Posterior cingulate gyrus (tissue), 11 donors: ENCODE data around the gene LZTR1.
A peak's percentile ranks its signal among the peaks of the same experiment; 100 is the strongest.

Experiments
- DNase-seq, 10 donors: peaks; one replicate each; pipeline versions ENCODE4 v3.0.0 to v3.0.0-alpha.2; 2020 to 2021; ENCODE audit warnings: mixed read lengths in 3 of 10
- intact Hi-C: fragments of 100-400 bp; cut with DNase I; formaldehyde crosslinking; loops from one replicate; pipeline ENCODE4 v1.15.1; 2023

LZTR1 gene

DNA sequence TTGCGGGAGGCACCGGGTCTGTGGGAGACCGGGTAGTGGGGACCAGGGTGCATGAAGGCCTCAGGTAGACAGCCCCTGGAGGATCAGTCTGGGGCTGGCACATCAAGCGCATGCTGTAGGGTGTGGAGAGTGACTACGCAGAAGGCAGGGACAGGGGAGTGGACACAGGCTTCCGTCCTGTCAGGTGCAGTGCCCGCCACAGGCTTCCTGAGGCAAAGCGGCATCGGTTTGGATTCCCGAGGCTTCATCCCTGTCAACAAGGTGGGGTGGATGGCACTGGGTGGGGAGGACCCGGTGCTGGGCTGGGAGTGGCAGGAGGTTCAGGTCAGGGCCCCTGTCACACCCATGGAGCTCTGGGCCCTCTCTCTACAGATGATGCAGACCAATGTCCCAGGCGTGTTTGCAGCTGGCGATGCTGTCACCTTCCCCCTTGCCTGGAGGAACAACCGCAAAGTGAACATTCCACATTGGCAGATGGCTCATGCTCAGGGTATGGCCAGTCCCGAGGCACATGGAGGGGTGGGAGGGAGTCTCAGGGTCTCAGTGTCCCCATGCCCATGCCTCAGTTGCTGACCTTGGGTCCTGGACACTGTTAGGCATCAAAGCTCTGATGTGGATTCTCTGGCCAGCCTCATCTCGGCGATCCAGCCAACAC lies 4.5 kb upstream of the LZTR1 start:
- no peak for DNase-seq

DNA sequence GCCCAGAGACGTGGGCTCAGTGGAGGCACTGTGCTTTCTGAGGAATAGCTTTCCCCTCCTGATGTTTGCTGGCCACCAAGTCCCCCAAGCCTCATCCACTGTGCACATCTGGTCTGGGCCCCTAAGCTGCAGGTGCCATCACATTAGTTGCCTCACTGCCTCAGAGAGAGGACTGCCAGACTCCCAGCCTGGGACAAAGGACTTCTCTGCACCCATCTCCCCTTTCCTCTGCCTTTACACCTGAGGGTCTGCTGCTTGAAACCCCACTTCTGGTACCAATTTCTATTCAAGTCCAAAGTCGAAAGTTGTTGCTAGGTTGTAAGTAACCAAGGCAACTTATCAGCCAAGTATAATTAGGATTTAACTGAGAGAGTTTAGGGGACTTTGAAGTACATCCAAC lies 3.7 kb upstream of the LZTR1 start:
- no peak for DNase-seq
- intact Hi-C loops: no loop called here

More for the DNA sequence above, 4.5 kb upstream of the LZTR1 start:
- intact Hi-C loops: no loop called here

DNA sequence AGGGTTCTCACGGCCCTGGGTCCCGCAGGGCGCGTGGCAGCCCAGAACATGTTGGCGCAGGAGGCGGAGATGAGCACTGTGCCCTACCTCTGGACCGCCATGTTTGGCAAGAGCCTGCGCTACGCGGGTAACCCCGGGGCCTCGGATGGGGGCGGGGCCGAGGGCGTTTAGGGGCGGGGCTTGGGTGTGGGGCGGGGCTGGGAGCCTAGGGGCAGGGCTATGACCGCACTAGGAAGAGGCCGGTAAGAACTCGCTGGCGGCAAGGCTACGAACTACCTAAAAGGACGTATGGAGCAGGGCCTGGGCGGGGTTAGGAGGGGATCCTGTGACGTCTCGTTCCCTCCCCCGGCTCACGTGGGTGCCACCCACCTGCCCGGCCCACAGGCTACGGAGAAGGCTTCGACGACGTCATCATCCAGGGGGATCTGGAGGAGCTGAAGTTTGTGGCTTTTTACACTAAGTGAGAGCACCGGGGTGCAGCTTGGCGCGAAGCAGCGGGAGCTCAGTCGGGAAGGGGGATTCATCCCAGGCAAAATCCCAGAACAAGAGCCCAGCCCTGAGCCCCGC lies 2.8 kb upstream of the LZTR1 start:
- intact Hi-C loops: no loop called here
- peak in 4 of 10 donors; percentile 34 to 88 (median 70) for DNase-seq

DNA sequence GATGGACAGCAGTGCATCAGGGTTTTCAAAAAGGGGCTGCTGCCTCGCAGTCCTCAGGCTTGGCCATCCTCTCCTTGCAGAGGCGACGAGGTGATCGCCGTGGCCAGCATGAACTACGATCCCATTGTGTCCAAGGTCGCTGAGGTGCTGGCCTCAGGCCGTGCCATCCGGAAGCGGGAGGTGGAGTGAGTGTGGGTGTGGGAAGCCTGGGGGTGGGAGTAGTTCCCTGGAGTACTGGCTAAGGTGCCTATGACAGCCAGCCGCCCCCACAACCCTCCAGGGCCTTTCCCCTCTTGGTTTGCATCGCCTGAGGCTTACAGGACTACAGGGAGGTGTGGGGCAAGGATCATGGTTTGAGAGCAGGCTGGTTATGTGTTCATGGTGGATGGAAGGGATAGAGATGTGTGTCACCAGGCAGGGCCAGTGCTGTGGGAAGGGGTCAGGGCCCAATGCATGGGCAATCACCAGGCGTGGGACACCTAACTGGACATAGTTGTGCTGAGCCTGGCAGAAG lies 2.1 kb upstream of the LZTR1 start:
- intact Hi-C loops: loop anchor here (5.0 to 10.0 kb wide), 2 partner anchors 95 to 123 kb away; partner anchors contain the start of genes PI4KA and SNAP29
- DNase-seq: peak in 1 of 10 donors; percentile 80

DNA sequence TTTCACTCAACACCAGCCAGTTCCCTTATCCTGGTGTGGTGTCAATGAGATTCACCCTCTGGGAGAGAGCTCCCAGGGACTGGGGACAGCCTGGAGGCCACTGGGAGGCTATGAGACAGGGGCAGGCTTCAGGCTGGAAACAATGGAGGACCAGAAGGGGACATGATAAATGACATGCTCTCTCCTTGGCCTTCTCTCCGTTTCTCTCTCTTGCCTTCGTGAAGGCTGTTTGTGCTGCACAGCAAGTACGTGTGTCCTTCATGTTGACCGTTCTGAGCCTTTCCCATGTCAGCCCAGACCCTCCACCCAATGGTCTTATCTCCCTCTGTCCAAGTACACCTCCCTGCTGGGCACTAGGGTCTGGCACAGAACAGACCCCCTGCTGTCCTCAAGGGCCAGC lies 1.6 kb upstream of the LZTR1 start:
- intact Hi-C loops: loop anchor here (5.0 to 10.0 kb wide), 2 partner anchors 96 to 123 kb away; partner anchors contain the start of genes PI4KA and SNAP29
- no peak for DNase-seq

DNA sequence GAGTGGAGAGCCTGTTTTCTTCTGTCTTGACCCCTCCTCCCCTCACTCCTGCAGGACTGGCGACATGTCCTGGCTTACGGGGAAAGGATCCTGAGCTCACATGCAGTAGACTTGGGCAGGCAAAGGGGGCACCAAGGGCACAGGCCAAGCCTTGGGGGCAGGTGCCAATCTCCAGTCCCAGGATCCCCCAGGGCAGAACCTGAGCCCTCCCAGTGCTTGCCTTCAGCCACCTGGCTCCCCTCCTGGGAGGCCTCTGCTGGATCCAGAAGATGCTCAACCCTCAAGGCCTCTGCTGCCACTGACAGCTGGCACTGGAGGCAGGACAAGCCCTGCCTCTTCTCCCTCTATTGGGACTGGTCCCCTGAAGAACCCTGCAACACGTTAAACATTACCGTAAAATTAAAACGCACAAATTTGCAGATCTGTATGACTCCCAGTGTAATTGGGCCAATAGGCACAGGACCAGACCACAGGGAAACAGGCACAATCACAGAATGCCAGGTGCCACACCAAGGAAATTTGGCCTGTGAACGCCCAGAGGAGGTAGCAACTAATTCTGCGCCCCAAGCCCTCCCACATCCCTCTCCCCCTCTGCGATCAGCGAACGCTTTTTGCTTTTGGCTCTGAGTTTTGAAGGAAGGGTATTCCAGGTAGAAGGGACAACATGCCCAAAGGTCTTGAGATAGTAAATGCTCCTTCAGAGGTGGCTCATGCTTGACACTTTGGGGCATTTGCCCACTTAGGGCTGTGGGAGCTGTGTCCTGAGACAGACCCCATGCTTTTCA lies 967 bp upstream of the LZTR1 start:
- no peak for DNase-seq
- intact Hi-C loops: loop anchor here (5.0 to 10.0 kb wide), 2 partner anchors 96 to 124 kb away; partner anchors contain the start of genes PI4KA and SNAP29

DNA sequence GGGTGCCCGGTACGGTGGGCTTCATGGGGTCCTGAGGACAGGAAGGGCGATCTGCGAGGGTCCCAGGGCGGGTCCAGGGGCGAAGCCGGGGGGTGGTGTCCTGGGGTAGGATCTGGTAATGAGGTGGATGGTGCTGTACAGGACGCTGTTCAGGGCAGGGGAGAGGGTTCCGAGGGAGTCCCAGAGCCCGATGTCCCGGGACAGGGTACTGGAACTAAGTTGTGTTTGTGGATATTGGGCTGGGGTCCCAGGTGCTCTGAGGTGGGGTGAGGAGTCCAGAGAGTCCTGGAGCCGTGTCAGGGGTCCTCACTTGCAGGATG lies 426 bp downstream of the LZTR1 start:
- no peak for DNase-seq
- intact Hi-C loops: loop anchor here (1.0 to 10.0 kb wide), 3 partner anchors 65 to 125 kb away; partner anchors contain the start of genes CRKL, PI4KA and SNAP29

DNA sequence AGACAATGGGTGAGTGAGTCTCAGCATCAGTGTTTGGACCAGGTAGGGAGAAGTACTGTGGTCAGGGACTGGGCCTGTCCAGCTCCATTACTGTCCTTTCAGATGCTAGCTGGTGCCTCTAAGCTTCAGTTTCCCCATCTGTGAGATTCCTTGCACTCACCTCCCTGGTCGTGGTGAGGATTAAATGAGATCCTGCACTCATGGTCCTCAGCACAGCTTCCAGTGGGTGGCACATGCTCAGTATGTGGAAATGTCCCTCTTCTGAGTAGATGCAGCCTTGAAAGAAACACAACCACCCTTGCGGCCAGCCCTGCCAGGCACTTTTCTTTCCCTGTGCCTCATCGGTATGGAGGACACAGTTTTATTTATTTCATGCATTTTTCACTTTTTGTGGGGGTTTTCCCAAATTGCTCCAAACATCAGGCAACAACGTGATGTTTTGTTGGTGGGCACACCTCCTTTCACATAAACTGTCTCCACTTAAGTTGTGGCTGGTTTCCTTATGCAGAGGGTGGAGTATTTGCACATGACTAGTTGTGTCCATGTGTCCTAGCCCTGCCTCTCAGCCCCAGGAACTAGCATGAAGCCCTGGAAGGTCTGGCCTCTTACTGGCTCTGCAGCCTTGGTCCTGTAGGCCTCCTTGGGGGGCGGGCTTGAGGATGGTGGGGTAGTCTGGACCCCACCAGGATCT lies 1.1 kb downstream of the LZTR1 start:
- intact Hi-C loops: loop anchor here (5.0 to 10.0 kb wide), 2 partner anchors 98 to 126 kb away; partner anchors contain the start of genes PI4KA and SNAP29
- DNase-seq: no peak

DNA sequence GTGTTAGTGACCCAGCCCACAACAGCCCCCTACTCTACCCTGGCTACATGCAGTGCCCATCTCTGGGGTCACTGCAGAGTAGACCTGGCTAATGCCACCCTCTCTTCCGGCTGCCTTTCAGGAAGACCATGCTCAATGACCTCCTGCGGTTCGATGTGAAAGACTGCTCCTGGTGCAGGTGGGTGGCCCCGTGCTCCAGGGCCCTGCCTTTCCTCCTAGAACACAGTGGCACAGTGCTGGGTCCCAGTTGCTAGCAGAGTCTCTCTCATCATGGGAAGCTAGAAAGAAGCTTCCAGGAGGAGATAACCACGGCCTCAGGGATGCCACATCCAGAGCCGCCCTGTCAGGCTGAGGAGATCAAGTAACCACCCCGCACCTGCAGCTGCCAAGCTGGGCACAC lies 3.6 kb downstream of the LZTR1 start:
- no peak for DNase-seq
- intact Hi-C loops: loop anchor here (10.0 kb wide), 1 partner anchor 101 kb away; no protein-coding TSS in a partner anchor

DNA sequence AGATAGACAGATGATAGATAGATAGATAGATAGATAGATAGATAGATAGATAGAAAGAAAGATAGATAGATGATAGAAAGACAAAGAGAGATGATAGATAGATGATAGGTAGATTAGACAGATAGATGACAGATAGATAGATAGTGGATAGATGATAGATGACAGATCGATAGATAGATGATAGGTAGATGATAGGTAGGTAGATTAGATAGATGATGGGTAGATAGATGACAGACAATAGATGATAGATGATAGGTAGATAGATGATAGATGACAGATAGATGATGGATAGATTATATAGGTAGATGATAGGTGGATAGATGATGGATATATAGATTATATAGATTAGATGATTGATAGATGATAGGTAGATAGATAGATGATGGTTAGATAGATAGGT lies 4.3 kb downstream of the LZTR1 start:
- intact Hi-C loops: loop anchor here (10.0 kb wide), 1 partner anchor 102 kb away; no protein-coding TSS in a partner anchor
- DNase-seq: no peak

DNA sequence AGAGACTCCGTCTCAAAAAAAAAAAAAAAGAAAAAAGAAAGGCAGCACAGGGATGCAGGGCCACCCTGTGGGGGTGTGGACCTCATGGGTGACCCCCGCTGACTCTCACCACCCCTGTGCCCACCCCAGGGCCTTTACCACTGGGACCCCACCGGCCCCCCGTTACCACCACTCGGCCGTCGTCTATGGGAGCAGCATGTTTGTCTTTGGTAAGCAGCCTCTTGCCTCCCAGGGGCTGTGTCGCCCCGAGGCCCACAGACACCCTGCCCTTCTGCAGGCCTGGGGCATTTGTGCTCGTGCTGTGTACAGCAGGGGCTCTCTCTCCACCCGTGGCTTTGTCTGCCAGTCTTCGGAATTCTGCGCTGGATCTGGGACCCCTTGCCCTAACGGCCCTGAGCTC lies 5.3 kb downstream of the LZTR1 start:
- intact Hi-C loops: loop anchor here (10.0 kb wide), 1 partner anchor 103 kb away; no protein-coding TSS in a partner anchor
- peak in 1 of 10 donors; percentile 70 for DNase-seq

DNA sequence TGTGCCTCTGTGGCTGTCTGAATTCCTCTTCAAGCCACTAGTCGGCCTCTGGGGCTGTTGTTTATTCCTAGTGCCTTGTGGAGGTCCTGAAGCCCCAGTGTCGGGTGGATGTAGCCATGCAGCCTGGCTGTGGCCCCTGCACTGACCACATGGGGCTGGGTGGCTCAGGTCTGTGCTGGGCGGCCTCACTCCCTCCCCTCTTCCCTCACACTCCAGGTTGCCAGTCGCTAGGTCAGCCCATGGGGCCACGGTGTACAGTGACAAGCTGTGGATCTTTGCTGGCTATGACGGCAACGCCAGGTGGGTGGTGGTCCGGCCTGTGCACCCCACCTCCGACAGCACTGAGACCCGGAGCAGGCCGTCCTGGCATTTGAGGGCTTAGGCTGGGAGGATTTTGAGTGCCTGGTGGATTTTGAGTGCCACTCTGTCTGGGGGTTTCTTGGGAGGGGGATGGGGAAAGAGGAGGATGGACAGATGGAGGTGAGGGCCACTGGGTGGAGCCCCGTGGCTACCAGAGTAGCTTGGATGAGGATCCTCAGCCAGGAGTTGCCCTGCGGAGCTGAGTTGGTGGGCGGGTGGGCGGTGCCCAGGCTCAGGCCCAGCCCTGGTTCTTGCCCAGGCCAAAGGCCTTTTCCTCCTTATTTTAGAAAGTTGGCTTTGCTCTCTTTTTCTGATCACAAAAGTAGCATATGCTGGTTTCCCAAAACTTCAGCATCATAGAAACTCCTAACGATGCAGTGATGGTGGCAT lies 6.7 kb downstream of the LZTR1 start:
- intact Hi-C loops: loop anchor here (10.0 kb wide), 1 partner anchor 104 kb away; no protein-coding TSS in a partner anchor
- peak in 1 of 10 donors; percentile 5 for DNase-seq

DNA sequence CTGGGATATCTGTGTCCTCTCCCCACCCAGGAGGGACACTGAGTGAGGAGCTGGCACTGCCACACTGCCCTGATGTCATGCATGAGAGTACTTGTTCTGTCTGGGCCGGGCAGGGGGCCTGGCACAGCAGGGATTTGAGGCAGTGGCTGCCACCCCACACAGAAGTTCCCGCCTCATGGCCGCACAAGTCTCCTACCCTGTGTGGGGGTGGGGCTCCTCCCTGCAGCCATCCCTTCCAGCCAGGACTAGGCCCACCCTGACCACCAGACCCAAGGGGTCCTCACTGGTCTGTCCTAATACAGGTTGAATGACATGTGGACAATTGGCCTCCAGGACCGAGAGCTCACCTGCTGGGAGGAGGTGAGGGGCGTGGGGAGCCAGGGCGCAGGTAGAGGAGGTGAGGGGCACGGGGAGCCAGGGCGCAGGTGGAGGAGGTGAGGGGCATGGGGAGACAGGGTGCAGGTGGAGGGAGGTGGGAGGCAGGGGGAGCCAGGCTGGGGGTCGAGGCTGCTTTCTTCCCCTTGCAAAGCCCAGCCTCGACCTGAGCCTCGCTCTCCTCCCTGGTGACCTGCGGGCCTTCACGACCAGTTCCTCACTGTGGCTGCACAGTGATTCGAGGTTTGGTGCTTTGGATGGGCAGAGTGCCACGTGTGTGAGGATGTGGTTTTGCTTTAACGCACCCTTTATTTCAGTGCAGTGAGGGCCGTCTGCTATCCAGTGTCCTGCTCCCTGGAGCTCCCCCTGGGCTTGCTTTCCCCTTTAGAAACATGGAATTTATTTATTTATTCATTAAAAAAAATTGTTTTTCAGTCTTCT lies 7.4 kb downstream of the LZTR1 start:
- DNase-seq: peak in 2 of 10 donors; percentile 52 to 77
- intact Hi-C loops: loop anchor here (10.0 kb wide), 1 partner anchor 105 kb away; no protein-coding TSS in a partner anchor

DNA sequence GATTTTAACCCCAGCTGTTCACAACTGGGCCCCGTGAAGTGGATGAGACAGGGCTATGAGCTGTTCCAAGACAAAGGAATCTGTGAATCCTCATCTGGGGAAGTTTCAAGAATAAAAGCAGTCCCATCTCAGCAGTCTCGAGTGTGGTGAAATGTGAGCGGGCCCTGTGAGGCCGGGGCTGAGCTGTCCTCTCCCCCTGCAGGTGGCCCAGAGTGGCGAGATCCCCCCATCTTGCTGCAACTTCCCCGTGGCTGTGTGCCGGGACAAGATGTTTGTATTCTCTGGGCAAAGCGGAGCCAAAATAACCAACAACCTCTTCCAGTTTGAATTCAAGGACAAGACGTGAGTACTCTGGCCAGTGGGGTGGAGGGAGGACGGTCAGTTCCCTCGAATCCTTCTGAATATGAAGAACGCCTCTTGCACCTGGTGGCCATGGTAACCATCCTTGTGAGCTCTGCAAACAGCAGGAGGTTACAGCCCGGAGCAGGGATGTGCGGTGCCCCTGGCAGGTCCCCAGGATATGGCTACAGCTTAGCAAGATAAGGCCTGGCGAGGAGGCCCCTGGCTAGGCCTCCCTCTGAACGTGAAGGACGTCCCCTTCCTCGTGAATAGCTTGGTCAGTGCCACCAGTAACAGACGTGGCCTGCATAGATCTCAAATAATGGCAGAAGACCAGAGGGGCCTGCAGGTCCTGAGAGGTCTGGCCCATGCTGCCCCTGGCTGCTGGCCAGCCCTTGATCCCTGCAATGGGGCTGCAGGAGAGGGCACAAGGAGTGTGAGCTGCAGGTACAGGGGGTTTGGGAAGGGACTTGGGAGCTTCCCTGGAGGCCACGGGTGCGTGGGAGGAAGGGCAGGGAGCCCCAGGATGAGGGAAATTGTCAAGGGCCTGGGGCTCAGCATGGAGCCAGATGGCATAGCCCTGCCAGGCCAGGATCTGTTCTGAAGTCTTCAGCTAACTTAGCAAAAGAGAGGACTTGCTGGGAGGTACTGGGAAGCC lies 8.4 kb downstream of the LZTR1 start:
- peak in 2 of 10 donors; percentile 53 to 81 for DNase-seq
- intact Hi-C loops: no loop called here

DNA sequence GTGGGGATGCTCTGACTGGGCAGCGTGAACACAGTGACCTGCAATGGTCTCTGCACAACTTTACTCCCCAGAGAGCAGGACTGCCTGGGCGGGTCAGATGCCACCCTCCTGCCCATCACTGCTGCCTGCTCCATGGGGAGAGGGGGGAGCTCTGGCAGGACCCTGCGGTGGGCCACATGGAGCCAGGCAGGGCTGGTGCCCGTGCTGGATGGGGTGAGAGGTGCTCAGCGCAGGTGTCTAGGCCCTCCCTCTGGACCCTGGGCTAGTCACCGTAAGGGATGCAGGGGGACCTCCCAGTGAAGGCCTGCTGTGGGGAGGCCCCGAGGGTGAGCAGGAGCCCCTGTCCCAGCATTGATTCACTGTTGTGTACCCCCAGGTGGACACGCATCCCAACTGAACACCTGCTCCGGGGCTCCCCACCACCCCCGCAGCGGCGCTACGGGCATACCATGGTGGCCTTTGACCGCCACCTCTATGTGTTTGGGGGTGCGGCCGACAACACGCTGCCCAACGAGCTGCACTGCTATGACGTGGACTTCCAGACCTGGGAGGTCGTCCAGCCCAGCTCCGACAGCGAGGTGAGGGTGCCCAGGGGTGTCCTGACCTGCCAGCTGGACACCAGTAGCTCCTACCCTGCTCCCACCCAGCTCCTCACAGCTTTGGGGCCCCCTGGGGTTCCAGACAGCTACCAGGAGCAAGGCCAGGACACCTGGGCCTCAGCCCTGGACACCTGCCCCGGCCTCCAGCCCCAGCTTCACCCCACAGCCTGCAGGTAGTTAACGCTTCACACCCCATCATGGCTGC lies 9.4 kb downstream of the LZTR1 start:
- peak in 2 of 10 donors; percentile 52 to 73 for DNase-seq
- intact Hi-C loops: no loop called here

DNA sequence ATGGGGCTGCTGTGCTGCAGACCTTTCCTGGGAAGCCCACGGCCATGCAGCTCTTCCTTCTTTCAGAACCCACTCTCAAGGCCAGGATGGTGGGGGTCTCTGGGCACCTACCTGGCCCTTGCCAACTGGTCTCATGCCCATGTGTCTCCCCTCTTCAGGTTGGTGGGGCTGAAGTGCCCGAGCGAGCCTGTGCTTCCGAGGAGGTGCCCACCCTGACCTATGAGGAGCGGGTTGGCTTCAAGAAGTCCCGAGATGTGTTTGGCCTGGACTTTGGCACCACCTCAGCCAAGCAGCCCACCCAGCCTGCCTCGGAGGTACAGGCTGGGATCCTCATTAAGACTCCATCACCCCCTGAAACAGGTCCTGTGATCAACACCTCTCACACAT lies 10.0 kb downstream of the LZTR1 start:
- no peak for DNase-seq
- intact Hi-C loops: no loop called here
